Smooth muscle cell (in vitro differentiated cells): ENCODE measurements around the gene TMOD2. TPM values are rescaled to one million over a fixed set of nuclear protein-coding genes. Genes with fewer than 3 reads are reported as not detected.
A peak's percentile ranks its signal among the peaks of the same experiment; 100 is the strongest.

Experiments
- DNase-seq: peaks from one replicate; lab custom pipeline; 2025; ENCODE audit not compliant: unreplicated experiment; lab: John Stamatoyannopoulos, UW
- H2AFZ ChIP-seq: fragments of 200-600 bp; sonication (generic); 2 replicates; pipeline ENCODE4 v1.6.0; 2016; ENCODE audit warnings: antibody characterized with exemption, low read depth, mild to moderate bottlenecking
- H3F3A ChIP-seq: fragments of 200-600 bp; sonication (generic); 2 replicates; pipeline ENCODE4 v1.6.0; 2017; ENCODE audit warnings: antibody characterized with exemption, low read depth
- H3K27ac ChIP-seq: fragments of 200-600 bp; sonication (generic); 2 replicates; pipeline ENCODE4 v1.5.1; 2016; ENCODE audit warnings: low read depth, mild to moderate bottlenecking
- H3K27me3 ChIP-seq: fragments of 200-600 bp; sonication (generic); 2 replicates; pipeline ENCODE4 v1.6.1; 2016; ENCODE audit warnings: low read depth, mild to moderate bottlenecking
- H3K36me3 ChIP-seq: fragments of 200-600 bp; sonication (generic); 2 replicates; pipeline ENCODE4 v1.5.1; 2016; ENCODE audit warnings: low read depth
- H3K4me1 ChIP-seq: fragments of 200-600 bp; sonication (generic); 2 replicates; pipeline ENCODE4 v1.5.1; 2016; ENCODE audit warnings: low read depth
- H3K4me2 ChIP-seq: fragments of 200-600 bp; sonication (generic); 2 replicates; pipeline ENCODE4 v1.6.0; 2016; ENCODE audit warnings: mild to moderate bottlenecking
- H3K4me3 ChIP-seq: fragments of 200-600 bp; sonication (generic); 2 replicates; pipeline ENCODE4 v1.5.1; 2016; ENCODE audit warnings: mild to moderate bottlenecking
- H3K79me2 ChIP-seq: fragments of 200-600 bp; sonication (generic); 2 replicates; pipeline ENCODE4 v1.6.0; 2016; ENCODE audit warnings: low read depth, mild to moderate bottlenecking
- H3K9ac ChIP-seq: fragments of 200-600 bp; sonication (generic); 2 replicates; pipeline ENCODE4 v1.6.0; 2016; ENCODE audit warnings: low read depth
- H3K9me3 ChIP-seq: fragments of 200-600 bp; sonication (generic); replicated peaks from 2 replicates; pipeline ENCODE4 v1.5.1; 2016; ENCODE audit warnings: low read depth
- H4K20me1 ChIP-seq: fragments of 200-600 bp; sonication (generic); 2 replicates; pipeline ENCODE4 v1.6.0; 2016; ENCODE audit warnings: low read depth
- WGBS: methylation state at CpG from one replicate; pipeline ENCODE4 v1.1.7; 2016; ENCODE audit warnings: low lambda C conversion rate; 5-methylcytosine and 5-hydroxymethylcytosine counted together
- polyA plus RNA-seq: library from polyadenylated mRNA; unstranded; fragments of >200 nt; fragmentation: Nextera tagmentation; extraction: Ambion mirVana; gene quantifications from 2 replicates; pipeline ENCODE4 v1.2.1, GENCODE V29; 2016
- total RNA-seq: library from RNA; depleted of rRNA; stranded (reverse); fragments of >200 nt; gene quantifications from 2 replicates; pipeline ENCODE4 v1.2.3, GENCODE V29; 2014
- TF ChIP-seq, protein P1 (sequence below): fragments of 200-600 bp; sonication (generic); IDR thresholded peaks from 2 replicates; pipeline ENCODE4 v1.5.1; 2017; ENCODE audit warnings: borderline replicate concordance, mild to moderate bottlenecking, antibody characterized with exemption; ENCODE audit not compliant: insufficient read depth, poor library complexity, severe bottlenecking

Gene TMOD2
- total and polyA plus RNA-seq, 2 experiments from 2014 or later, result 1.5 to 4.2 TPM

DNA sequence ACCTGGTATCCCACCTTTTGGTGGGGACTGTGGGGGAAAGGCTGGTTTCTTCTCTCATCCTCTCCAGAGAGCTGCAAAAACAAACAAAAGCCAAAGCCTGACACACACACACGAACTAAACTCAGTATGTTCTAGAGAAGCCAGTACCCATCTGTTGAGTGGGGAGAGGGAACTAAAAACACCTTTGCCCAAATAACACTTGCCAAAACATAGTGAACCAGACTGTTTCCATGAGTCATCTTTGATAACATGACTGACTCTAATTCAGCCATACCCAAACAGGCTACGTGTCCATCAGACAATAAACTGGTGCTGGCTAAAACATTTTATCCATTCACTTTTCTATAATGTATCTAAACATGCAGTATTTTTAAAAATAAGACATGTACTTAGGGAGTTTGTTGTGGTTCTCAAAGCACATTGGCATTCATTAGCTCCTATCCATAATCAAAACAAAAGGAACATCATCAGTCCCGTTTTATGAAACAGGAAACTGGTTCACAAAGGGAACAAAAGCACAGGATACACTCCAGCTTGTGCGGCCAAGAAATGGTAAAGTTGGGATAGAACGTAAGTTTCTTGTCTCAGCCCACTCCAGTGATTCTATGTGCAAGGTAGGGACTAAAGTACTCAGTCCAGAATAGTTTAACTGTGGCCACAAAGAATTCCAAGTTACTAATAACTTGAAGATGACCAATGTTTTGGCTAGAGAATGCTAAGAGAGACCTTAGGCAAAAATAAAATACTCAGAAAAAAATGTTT lies 30.0 kb upstream of the TMOD2 start:
- Histone ChIP-seq H3K9me3 (no peaks in the 10 kb centered on the region), H4K20me1 (no peaks in the 10 kb centered on the region), H3K27me3 (no peaks in the 10 kb centered on the region), H3K36me3 (no peaks in the 10 kb centered on the region), H3K27ac (no peak overlapping the region), H3K9ac (no peak overlapping the region), H3K4me1 (peaks cover 13% of the 10 kb centered on the region), H3K4me3 (no peak overlapping the region), H2AFZ (no peak overlapping the region), H3K4me2 (peak overlapping the region; percentile 3), H3F3A (peaks cover 13% of the 10 kb centered on the region), H3K79me2 (no peaks in the 10 kb centered on the region)
- no peak for DNase-seq
- TF ChIP-seq, protein P1, sequence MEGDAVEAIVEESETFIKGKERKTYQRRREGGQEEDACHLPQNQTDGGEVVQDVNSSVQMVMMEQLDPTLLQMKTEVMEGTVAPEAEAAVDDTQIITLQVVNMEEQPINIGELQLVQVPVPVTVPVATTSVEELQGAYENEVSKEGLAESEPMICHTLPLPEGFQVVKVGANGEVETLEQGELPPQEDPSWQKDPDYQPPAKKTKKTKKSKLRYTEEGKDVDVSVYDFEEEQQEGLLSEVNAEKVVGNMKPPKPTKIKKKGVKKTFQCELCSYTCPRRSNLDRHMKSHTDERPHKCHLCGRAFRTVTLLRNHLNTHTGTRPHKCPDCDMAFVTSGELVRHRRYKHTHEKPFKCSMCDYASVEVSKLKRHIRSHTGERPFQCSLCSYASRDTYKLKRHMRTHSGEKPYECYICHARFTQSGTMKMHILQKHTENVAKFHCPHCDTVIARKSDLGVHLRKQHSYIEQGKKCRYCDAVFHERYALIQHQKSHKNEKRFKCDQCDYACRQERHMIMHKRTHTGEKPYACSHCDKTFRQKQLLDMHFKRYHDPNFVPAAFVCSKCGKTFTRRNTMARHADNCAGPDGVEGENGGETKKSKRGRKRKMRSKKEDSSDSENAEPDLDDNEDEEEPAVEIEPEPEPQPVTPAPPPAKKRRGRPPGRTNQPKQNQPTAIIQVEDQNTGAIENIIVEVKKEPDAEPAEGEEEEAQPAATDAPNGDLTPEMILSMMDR, result no peak
- 59% methylated on average over 5 of the region's 5 CpGs for WGBS

DNA sequence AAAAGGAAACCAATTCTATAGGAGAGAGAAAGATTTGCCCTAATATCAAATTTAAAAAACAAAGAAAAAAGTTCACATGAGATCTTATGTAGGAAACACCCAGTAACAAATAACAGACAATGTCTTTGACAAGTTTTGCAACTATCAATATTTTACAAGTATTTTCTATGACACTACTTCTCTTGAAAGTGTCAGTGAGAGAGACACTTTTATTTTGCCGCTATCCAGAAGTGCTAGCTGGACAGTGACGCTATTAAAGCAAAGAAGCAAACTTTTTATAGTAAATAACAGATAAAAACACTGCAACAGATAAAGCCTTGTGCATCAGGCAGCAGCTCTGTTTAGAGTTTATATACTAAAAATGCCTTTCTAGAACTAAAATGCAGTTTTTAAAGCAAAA lies 27.2 kb upstream of the TMOD2 start:
- H3K4me2 ChIP-seq, result peak overlapping the region; percentile 40
- no peak overlapping the region for H3K4me3 ChIP-seq
- H3K36me3 ChIP-seq, result no peaks in the 10 kb centered on the region
- H2AFZ ChIP-seq, result no peak overlapping the region
- peaks cover 26% of the 10 kb centered on the region for H3F3A ChIP-seq
- H3K4me1 ChIP-seq, result peaks cover 21% of the 10 kb centered on the region
- no peak overlapping the region for H3K27ac ChIP-seq
- H4K20me1 ChIP-seq, result no peaks in the 10 kb centered on the region
- 14% methylated on average over 2 of the region's 2 CpGs for WGBS
- TF ChIP-seq, protein P1, result no peak
- DNase-seq, result no peak
- H3K27me3 ChIP-seq, result no peaks in the 10 kb centered on the region
- no peaks in the 10 kb centered on the region for H3K79me2 ChIP-seq
- no peak overlapping the region for H3K9ac ChIP-seq
- H3K9me3 ChIP-seq, result no peaks in the 10 kb centered on the region

DNA sequence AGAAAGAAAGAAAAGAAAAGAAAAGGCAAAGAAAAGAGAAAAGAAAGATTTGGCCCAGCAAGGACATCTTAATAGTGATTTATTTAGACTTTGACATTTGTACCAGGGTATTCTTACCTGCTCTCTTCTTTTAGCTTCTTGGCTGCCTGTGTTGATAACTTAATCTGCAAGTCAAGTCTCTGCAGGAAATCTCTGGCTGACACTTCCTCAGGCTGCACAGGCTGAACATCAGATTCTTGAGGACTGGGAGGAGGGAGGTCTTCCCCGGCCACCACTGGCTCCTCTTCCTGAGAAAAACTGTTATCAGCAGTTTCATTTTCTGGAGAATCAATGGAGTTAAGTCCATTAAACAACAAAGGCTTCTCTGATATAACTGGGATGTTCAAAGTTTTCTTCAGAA lies 26.7 kb upstream of the TMOD2 start:
- no peak for DNase-seq
- Histone ChIP-seq H3K4me3 (no peak overlapping the region), H3K9ac (no peak overlapping the region), H3K4me2 (peak overlapping the region; percentile 40), H2AFZ (no peak overlapping the region), H3K4me1 (peaks cover 21% of the 10 kb centered on the region), H3F3A (peaks cover 26% of the 10 kb centered on the region), H3K9me3 (no peaks in the 10 kb centered on the region), H3K27me3 (no peaks in the 10 kb centered on the region), H3K79me2 (no peaks in the 10 kb centered on the region), H4K20me1 (no peaks in the 10 kb centered on the region), H3K27ac (peak overlapping the region; percentile 10), H3K36me3 (no peaks in the 10 kb centered on the region)
- TF ChIP-seq, protein P1, result no peak
- WGBS, result 11% methylated on average over 1 of the region's 1 CpG
